GM20000 (cell line): ENCODE measurements around the gene CSK.
"Not testable (repeated sequence)": the region's sequence is repeated elsewhere in the genome, so short reads cannot be mapped to it uniquely, and the experiment has no call there.

Source experiments
- DNase-seq: peaks from one replicate; pipeline ENCODE4 v3.0.0; 2012; ENCODE audit warnings: low spot score
- CTCF ChIP-seq: IDR thresholded peaks from 2 replicates; pipeline ENCODE4 v1.5.1; 2012; ENCODE audit warnings: mild to moderate bottlenecking, control low read depth; ENCODE audit errors: extremely low read depth, missing control alignments

The CSK gene

GRCh38 chr15:74785194-74786032, 3.5 kb downstream of the CSK start:
- TF ChIP-seq CTCF = no peak
- DNase-seq = peak; percentile 75

DNA sequence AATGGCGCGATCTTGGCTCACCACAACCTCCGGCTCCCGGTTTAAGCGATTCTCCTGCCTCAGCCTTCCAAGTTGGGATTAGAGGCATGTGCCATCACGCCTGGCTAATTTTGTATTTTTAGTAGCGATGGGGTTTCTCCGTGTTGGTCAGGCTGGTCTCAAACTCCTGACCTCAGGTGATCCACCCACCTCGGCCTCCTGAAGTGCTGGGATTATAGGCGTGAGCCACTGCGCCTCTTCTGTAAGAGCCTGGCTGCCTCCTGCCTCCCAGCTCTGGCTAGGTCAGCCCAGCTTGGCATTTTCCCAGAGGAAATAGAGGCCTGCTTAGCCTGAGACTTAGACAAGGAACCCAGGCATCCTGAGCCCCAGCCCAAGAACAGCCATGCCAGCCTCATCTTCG, 4.2 kb downstream of the CSK start:
- DNase-seq = not testable (repeated sequence)

DNA sequence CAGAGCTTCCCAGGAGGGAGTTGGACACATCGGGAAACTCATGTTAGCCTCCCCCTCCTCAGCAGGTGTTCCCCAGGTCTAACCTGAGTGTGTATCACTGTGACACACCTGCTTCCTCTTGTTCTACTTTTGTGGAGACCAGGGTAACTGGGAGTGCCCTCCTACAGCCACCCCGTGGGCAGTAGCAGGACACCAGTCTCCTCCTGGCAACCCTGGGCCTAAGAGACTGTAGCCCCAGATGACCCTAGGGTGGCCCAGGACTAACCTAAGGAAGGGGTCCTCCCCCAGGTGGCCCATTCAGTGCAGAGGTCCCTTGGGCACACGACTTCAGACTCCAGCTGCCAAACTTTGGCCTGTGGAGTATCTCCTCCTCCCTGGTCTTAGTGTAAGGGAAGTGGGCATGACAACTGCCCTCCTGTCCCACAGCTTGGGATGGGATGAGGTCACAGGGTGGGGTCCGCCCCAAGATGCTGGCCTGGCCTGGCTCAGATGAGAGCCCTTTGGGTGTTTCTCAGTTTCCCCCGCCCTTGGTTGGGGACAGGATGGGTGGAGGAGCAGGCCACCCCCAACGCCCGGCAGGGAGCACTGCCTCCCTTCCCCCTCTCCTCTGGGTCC, 4.8 kb downstream of the CSK start:
- DNase-seq = no peak
- TF ChIP-seq CTCF = no peak

DNA sequence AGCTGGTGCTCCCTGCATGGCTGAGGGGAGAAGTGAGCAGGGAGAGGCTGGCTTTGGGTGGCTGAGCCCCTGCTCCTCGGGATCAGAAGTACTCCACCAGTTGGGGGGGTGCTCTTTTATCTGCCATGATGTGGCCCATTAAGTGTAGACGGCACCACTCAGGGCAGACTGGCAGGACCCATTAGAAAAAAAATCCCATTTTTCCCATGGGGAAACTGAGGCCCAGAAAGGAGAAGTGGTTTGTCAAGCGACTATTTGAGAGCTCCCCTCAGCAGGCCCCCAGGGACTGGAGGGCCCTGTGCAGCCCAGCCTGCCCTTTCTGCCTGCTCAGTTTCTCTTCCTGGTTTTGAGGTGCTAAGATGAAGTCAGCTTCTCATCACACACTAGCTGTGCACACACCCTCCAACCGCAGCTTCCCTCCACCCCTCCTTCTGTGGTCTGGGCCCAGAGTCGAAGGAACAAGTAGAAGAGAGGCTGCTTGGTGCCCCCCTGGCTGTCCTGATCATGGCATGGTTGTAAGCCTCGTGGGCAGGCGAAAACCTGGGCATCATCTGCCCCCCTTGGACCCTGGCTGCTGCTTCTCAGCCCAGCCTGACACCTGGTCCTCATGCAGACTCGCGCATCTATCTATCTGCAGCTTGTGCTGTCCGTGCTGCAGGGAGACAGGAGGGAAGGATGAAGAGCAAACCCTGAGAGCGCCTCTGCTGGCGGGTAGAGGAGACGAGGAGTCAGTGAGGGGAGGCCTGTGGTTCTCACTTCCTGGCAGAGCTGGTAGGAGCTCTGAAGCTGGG, 5.6 kb downstream of the CSK start:
- peak; percentile 80 for TF ChIP-seq CTCF
- DNase-seq = peak; percentile 84

GRCh38 chr15:74788042-74788682, 6.3 kb downstream of the CSK start:
- no peak for DNase-seq
- no peak for TF ChIP-seq CTCF

DNA sequence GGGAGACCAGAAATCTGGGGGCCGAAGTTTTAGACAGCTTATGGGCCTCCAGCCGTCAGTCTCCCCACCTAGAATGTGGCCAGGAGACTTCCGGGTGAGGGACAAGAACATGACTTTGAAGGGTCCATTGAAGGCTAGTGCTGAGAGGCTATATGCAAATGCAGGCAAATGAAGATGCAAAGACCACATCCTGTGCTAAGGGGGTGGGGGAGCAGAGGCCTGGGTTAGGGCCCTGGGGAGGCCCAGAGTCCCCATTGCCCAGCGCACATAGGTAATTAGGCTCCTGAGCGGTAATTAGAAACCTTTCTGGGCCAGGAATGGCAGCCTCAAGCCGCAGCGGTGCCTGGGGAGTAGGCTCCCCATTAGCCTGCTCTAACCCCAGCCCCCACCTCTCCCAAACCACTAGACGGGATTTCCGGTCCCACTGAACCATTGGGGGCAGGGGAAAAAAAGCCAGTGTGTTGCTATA, 6.8 kb downstream of the CSK start:
- DNase-seq = peak; percentile 76
- TF ChIP-seq CTCF = no peak

DNA sequence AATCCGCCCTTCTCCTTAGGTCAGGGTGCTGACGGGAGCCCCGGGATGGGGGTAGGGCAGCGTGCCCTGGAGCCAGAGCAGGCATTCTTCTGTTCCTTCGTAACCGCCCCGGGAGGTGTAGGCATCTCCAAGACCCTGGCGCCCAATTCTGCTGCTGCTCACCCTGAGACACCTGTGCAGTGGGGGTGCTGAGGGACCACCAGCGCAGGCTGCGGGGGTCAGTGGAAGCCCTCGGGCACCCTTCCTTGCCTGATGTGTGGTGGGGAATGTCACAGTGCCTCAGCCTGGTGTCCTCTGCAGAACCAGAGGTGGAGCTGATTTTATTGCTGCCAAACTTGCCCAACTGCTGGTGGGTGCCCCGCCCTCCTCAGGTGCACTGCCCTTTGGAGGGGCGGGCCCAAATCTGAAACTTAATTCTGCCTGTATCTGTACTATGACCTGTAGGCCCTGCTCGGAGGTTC, 7.3 kb downstream of the CSK start:
- DNase-seq = no peak
- TF ChIP-seq CTCF = no peak
